NCI-H1930 (cell line): ENCODE results near the gene RPL7A.
"Not testable (repeated sequence)": the region's sequence is repeated elsewhere in the genome, so short reads cannot be mapped to it uniquely, and the experiment has no call there.

Experiments
- DNase-seq, 2 experiments: peaks; one replicate each; lab custom pipeline; 2025; lab: John Stamatoyannopoulos, UW

The RPL7A gene

GRCh38 chr9:133327834-133328484, 20.1 kb upstream of the RPL7A start:
- no peak for DNase-seq

- peak in 1 of 2 experiments; percentile 19 for DNase-seq
Observed at GRCh38 chr9:133329306-133330156, 18.5 kb upstream of the RPL7A start.

GRCh38 chr9:133331221-133331620, 16.8 kb upstream of the RPL7A start:
- DNase-seq = no peak

GRCh38 chr9:133331641-133332380, 16.2 kb upstream of the RPL7A start:
- DNase-seq = no peak

- no peak for DNase-seq
Observed at GRCh38 chr9:133332381-133332730, 15.7 kb upstream of the RPL7A start.

- DNase-seq = no peak
Observed at GRCh38 chr9:133333011-133333410, 15.0 kb upstream of the RPL7A start.

GRCh38 chr9:133333566-133333965, 14.5 kb upstream of the RPL7A start:
- no peak for DNase-seq

- DNase-seq = no peak
Observed at GRCh38 chr9:133334161-133334560, 13.9 kb upstream of the RPL7A start.

- DNase-seq = not testable (repeated sequence)
Observed at GRCh38 chr9:133334888-133335287, 13.1 kb upstream of the RPL7A start.

GRCh38 chr9:133335924-133336811, 11.8 kb upstream of the RPL7A start, which contains the start of gene SURF6:
Gene SURF6, minus strand, starts transcription at chr9:133336188. Its CDS starts 56 bp downstream, at chr9:133336132.
- peak; percentile 77 to 89 for DNase-seq

- no peak for DNase-seq
Observed at GRCh38 chr9:133339641-133340040, 8.4 kb upstream of the RPL7A start.

- DNase-seq = no peak
Observed at GRCh38 chr9:133340256-133340655, 7.8 kb upstream of the RPL7A start.

- DNase-seq = no peak
Observed at GRCh38 chr9:133340916-133341315, 7.1 kb upstream of the RPL7A start.

GRCh38 chr9:133341369-133342068, 6.5 kb upstream of the RPL7A start:
- no peak for DNase-seq

GRCh38 chr9:133342069-133342406, 6.0 kb upstream of the RPL7A start:
- no peak for DNase-seq

GRCh38 chr9:133342570-133342969, 5.4 kb upstream of the RPL7A start:
- no peak for DNase-seq

- no peak for DNase-seq
Observed at GRCh38 chr9:133344071-133344470, 3.9 kb upstream of the RPL7A start.

GRCh38 chr9:133344979-133345378, 3.0 kb upstream of the RPL7A start:
- DNase-seq = no peak

- no peak for DNase-seq
Observed at GRCh38 chr9:133345596-133345995, 2.4 kb upstream of the RPL7A start.

GRCh38 chr9:133346021-133346785, 1.8 kb upstream of the RPL7A start:
- DNase-seq = no peak
